Heart left ventricle (tissue), 16 donors: ENCODE measurements around the gene SYNRG. TPM values are rescaled to one million over a fixed set of nuclear protein-coding genes. Genes with fewer than 3 reads are reported as not detected.

Experiments
- ATAC-seq, 4 donors: fragments of 200-7000 bp; cut with Tn5 transposase; one replicate each; pipeline ENCODE4 v1.9.1; 2020 to 2022; ENCODE audit warnings: moderate library complexity in 4 of 4, mild to moderate bottlenecking in 3 of 4, moderate number of reproducible peaks in 1 of 4
- DNase-seq, 5 donors: peaks; one replicate each; pipeline ENCODE4 v3.0.0-alpha.2; 2020
- H3K27ac ChIP-seq, 12 donors: fragments of 200-600 bp; sonication (generic) in 4 of 12; one replicate each; pipeline versions ENCODE4 v1.5.0 to v1.8.0; 2016 to 2022; ENCODE audit warnings: mild to moderate bottlenecking in 2 of 12
- H3K27me3 ChIP-seq, 9 donors: fragments of 200-600 bp; sonication (generic) in 2 of 9; one replicate each; pipeline versions ENCODE4 v1.5.1 to v1.8.0; 2016 to 2022; ENCODE audit warnings: mild to moderate bottlenecking in 3 of 9
- H3K36me3 ChIP-seq, 9 donors: fragments of 200-600 bp; sonication (generic) in 2 of 9; one replicate each; pipeline versions ENCODE4 v1.5.0 to v1.8.0; 2018 to 2022; ENCODE audit warnings: mild to moderate bottlenecking in 2 of 9
- H3K4me1 ChIP-seq, 12 donors: fragments of 200-600 bp; sonication (generic) in 4 of 12; one replicate each; pipeline versions ENCODE4 v1.5.0 to v1.8.0; 2016 to 2022; ENCODE audit warnings: mild to moderate bottlenecking in 3 of 12
- H3K4me3 ChIP-seq, 12 donors: fragments of 200-600 bp; sonication (generic) in 4 of 12; one replicate each; pipeline versions ENCODE4 v1.5.0 to v1.8.0; 2017 to 2022; ENCODE audit warnings: mild to moderate bottlenecking in 9 of 12, moderate library complexity in 4 of 12
- H3K9me3 ChIP-seq, 12 donors: fragments of 200-600 bp; sonication (generic) in 4 of 12; one replicate each; pipeline versions ENCODE4 v1.5.0 to v1.8.0; 2016 to 2022; ENCODE audit warnings: mild to moderate bottlenecking in 1 of 12
- POLR2A ChIP-seq, 2 donors: fragments of 450-650 bp; IDR thresholded peaks; one replicate each; pipeline ENCODE4 v1.6.1; 2017; ENCODE audit warnings: antibody characterized with exemption in 2 of 2, mild to moderate bottlenecking in 2 of 2, moderate library complexity in 2 of 2
- WGBS, 4 donors: extraction: QIAGEN DNeasy Blood & Tissue Kit in 2 of 4; methylation state at CpG; one replicate each; pipeline versions ENCODE4 v1.1.5 to v1.1.7; 2013 to 2018; 5-methylcytosine and 5-hydroxymethylcytosine counted together
- intact Hi-C, 10 donors: fragments of 100-400 bp; cut with DNase I; formaldehyde crosslinking; loops; one replicate each; pipeline versions ENCODE4 v1.11.1 to v1.14.2; 2022
- polyA plus RNA-seq, 2 donors: library from polyadenylated mRNA; stranded (reverse); fragments of 200-250 nt; gene quantifications; one replicate each; pipeline ENCODE4 v1.2.3, GENCODE V29; 2013
- total RNA-seq, 9 donors: library from RNA; depleted of rRNA in 2 of 9; stranded (reverse); fragments of >200 nt in 2 of 9; fragmentation: NEBNext Ultra II Directional in 3 of 9; extraction: Animal tissue kit (Norgen Biotek cat#: 25700) in 3 of 9; gene quantifications; one replicate each; pipeline versions ENCODE4 v1.1.0 to v1.2.4, GENCODE V29; 2016 to 2023
- TF ChIP-seq, protein P1 (sequence below), 12 donors: fragments of 200-600 bp; sonication (generic) in 4 of 12; IDR thresholded peaks; one replicate each; pipeline versions ENCODE4 v1.5.0 to v1.8.0; 2018 to 2022; ENCODE audit warnings: antibody characterized with exemption in 12 of 12, mild to moderate bottlenecking in 5 of 12
- donor health status: ischemic (EF 13 %, LVEDD 7.1; RV severe dilation, severe dysfunction).
- donor health status: healthy with polysubstance abuse.
- donor health status: DM: no; HTN: yes; CAD: no.
- donor health status: DM: no; HTN: no; CAD: no.
- donor health status: ischemic (EF 25% LVEDD 6.9; RV normal size, moderate dysfunction).
- donor health status: ischemic (EF 25% LVEDD 5.7; RV mildly dilated, moderate dysfunction).
- donor health status: healthy.
- donor health status: DM: yes; HTN: yes; CAD: no.
- donor health status: ischemic (EF 35%, LVEDD 5.7; RV mildly dilated, moderate dysfunction).
- donor health status: nonischemic (EF 11% LVEDD 7.7; RV severe dilation, severe dysfunction).
- donor health status: DM: yes; HTN: yes; CAD: no.
- donor health status: PGD.
- donor health status: ischemic (EF 29% LVEDD 5.4; RV normal size, mild dysfunction).
- donor health status: nonischemic (EF 23%, LVEDD 6.1; RV moderate dilation, normal function).

Gene SYNRG
- total and polyA plus RNA-seq, 11 donors = 5.7 to 52.4 (median 30.1) TPM

DNA sequence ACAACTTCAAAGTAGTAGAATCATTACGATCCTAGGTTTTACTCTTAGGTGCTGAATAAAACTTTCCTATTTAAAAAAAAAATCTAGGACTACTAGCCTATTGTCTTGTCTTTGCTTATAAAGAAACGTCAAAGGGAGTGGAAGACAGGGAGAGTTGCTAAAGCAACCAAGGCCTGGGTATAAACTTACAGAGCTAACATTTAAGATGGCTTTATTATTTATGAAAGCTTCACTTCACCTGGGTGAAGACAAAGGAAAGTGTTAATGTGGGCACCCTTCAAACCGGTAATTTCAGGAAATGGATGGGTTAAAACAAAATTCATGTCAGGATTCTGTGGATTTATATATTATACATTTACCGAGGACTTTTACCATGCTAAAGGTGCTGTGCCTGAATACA, 117.1 kb downstream of the SYNRG start:
- DNase-seq = no peak
- TF ChIP-seq, protein P1, sequence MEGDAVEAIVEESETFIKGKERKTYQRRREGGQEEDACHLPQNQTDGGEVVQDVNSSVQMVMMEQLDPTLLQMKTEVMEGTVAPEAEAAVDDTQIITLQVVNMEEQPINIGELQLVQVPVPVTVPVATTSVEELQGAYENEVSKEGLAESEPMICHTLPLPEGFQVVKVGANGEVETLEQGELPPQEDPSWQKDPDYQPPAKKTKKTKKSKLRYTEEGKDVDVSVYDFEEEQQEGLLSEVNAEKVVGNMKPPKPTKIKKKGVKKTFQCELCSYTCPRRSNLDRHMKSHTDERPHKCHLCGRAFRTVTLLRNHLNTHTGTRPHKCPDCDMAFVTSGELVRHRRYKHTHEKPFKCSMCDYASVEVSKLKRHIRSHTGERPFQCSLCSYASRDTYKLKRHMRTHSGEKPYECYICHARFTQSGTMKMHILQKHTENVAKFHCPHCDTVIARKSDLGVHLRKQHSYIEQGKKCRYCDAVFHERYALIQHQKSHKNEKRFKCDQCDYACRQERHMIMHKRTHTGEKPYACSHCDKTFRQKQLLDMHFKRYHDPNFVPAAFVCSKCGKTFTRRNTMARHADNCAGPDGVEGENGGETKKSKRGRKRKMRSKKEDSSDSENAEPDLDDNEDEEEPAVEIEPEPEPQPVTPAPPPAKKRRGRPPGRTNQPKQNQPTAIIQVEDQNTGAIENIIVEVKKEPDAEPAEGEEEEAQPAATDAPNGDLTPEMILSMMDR (IDR thresholded peaks at IDR 0.05) = no peak
- TF ChIP-seq POLR2A (IDR thresholded peaks at IDR 0.05) = no peak
- H3K4me1 ChIP-seq = peaks cover 3 to 50% (median 24%) of the 10 kb centered on the region in 12 donors
- ATAC-seq = no peak
- H3K4me3 ChIP-seq = peak overlapping the region in 3 of 12 donors; percentile 89 to 92 (median 92)
- WGBS, 4 donors = 47 to 56% (median 52%) methylated on average over 4 of the region's 4 CpGs
- intact Hi-C loops = no loop called here
- H3K27me3 ChIP-seq = no peaks in the 10 kb centered on the region
- no peaks in the 10 kb centered on the region for H3K36me3 ChIP-seq
- H3K9me3 ChIP-seq = no peaks in the 10 kb centered on the region
- H3K27ac ChIP-seq = peak overlapping the region in 8 of 12 donors; percentile 80 to 95 (median 88)

- Histone ChIP-seq H3K4me3 (peak overlapping the region; percentile 77 to 97 (median 90)), H3K27ac (peak overlapping the region in 11 of 12 donors; percentile 80 to 95 (median 89)), H3K9me3 (no peaks in the 10 kb centered on the region), H3K4me1 (peaks cover 3 to 50% (median 24%) of the 10 kb centered on the region in 12 donors), H3K36me3 (no peaks in the 10 kb centered on the region), H3K27me3 (no peaks in the 10 kb centered on the region)
- DNase-seq (peak in 4 of 5 donors; percentile 52 to 74 (median 60)), ATAC-seq (peak; percentile 39 to 70 (median 58))
- 5 to 13% (median 11%) methylated on average over 24 of the region's 24 CpGs for WGBS, 4 donors
- intact Hi-C loops = loop anchor here in 1 of 10 donors (1.0 kb wide), 1 partner anchor 85 kb away; the partner anchor contains the start of genes ACACA and TADA2A
- TF ChIP-seq POLR2A (IDR thresholded peaks at IDR 0.05) = no peak
- TF ChIP-seq, protein P1 (IDR thresholded peaks at IDR 0.05) = no peak
Measured at GRCh38 chr17:37490638-37491614, 118.3 kb downstream of the SYNRG start.

- Histone ChIP-seq H3K36me3 (no peaks in the 10 kb centered on the region), H3K27ac (peak overlapping the region; percentile 78 to 95 (median 88)), H3K4me1 (peaks cover 3 to 50% (median 24%) of the 10 kb centered on the region in 12 donors), H3K27me3 (no peaks in the 10 kb centered on the region), H3K9me3 (no peaks in the 10 kb centered on the region), H3K4me3 (peak overlapping the region; percentile 77 to 97 (median 90))
- DNase-seq = peak; percentile 62 to 83 (median 69)
- WGBS, 4 donors = 0 to 1% (median 1%) methylated on average over 28 to 56 of the region's 56 CpGs
- intact Hi-C loops = loop anchor here in 1 of 10 donors (1.0 kb wide), 1 partner anchor 84 kb away; the partner anchor contains the start of genes ACACA and TADA2A
- peak in 3 of 4 donors; percentile 50 to 59 (median 51) for ATAC-seq
- TF ChIP-seq, protein P1 (IDR thresholded peaks at IDR 0.05) = peak in 9 of 12 donors; percentile 25 to 56 (median 50)
- no peak for TF ChIP-seq POLR2A (IDR thresholded peaks at IDR 0.05)
Measured at GRCh38 chr17:37490022-37490587, 119.1 kb downstream of the SYNRG start.
